Measurements from ENCODE around the gene NCR1. TPM values are rescaled to one million over a fixed set of nuclear protein-coding genes. Genes with fewer than 3 reads are reported as not detected.

The NCR1 gene
- total and polyA plus RNA-seq, 10 of the 15 experiments (the other 5 are each of a cell fraction or from before 2014, with no cell fraction given), result 0.06 to 6.9 (median 0.13) TPM; not detected in 7

- no peak for ATAC-seq
- H3K4me2 ChIP-seq (ENCODE audit: control insufficient read depth, insufficient read depth), result no peak within 1 kb of the TSS
These were observed 41.4 kb downstream of the NCR1 start, which contains the start of gene NLRP7 for GRCh38 chr19:54947381-54947780. Gene NLRP7 (minus strand): TSS chr19:54947530.

More at GRCh38 chr19:54947381-54947780, 41.4 kb downstream of the NCR1 start, which contains the start of gene NLRP7:
- Histone ChIP-seq H3K9ac (ENCODE audit: control insufficient read depth, insufficient read depth, low read length) (no peak within 1 kb of the TSS), H3K79me2 (ENCODE audit: control insufficient read depth, insufficient read depth, low read length) (no peaks in the 10 kb centered on the region), H3K4me3 (no peak within 1 kb of the TSS), H4K20me1 (ENCODE audit: control insufficient read depth, insufficient read depth) (no peaks in the 10 kb centered on the region), H3K27ac (ENCODE audit: control insufficient read depth, insufficient read depth) (no peak within 1 kb of the TSS), H3K4me1 (ENCODE audit: control insufficient read depth, insufficient read depth, low read length) (peaks cover 26% of the 10 kb centered on the region), H3K9me3 (replicated peaks; ENCODE audit: control insufficient read depth, insufficient read depth, low read length) (no peaks in the 10 kb centered on the region; the same call in 2 of the 3 replicates), H3K36me3 (ENCODE audit: control insufficient read depth in 2 of 2, insufficient read depth in 2 of 2, low read length in 1 of 2) (no peaks in the 10 kb centered on the region), H3K27me3 (replicated peaks in 1 of 2; ENCODE audit: control insufficient read depth in 2 of 2, insufficient read depth in 2 of 2, low read length in 1 of 2) (no peaks in the 10 kb centered on the region), H2AFZ (ENCODE audit: control insufficient read depth, low read depth, low read length) (no peak within 1 kb of the TSS)
- no peak for FAIRE-seq
- ChIA-PET POLR2A (no interaction called here), SMC1A (ENCODE audit: uncharacterized antibody, unreplicated experiment) (no interaction called here), RAD21 (ENCODE audit: unreplicated experiment) (no interaction called here), CTCF (no interaction called here)
- in situ Hi-C loops (cut with MboI) (no loop called here), intact Hi-C loops (cut with micrococcal nuclease; ENCODE audit: unreplicated experiment) (no loop called here)
- no peak for DNase-seq (ENCODE audit: low read depth, low spot score)
- TF ChIP-seq CEBPZ (IDR thresholded peaks at IDR 0.05; ENCODE audit: low read depth, low read length) (no peak), IRF5 (IDR thresholded peaks at IDR 0.05; ENCODE audit: borderline replicate concordance) (no peak), NFYA (IDR thresholded peaks at IDR 0.05; ENCODE audit: borderline replicate concordance, low read depth, low read length) (no peak), EZH2 (IDR thresholded peaks at IDR 0.05; ENCODE audit: borderline replicate concordance, control insufficient read depth, low read depth, low read length) (no peak), SMC3 (IDR thresholded peaks at IDR 0.05; ENCODE audit: borderline replicate concordance, low read length) (no peak), IRF3 (IDR thresholded peaks at IDR 0.05) (no peak), JUND (IDR thresholded peaks at IDR 0.05; ENCODE audit: low read depth, low read length) (no peak), BCL11A (IDR thresholded peaks at IDR 0.05; ENCODE audit: low read depth, low read length) (no peak), ZZZ3 (IDR thresholded peaks at IDR 0.05; ENCODE audit: control insufficient read depth, insufficient read length, low read depth) (no peak), POU2F2 (IDR thresholded peaks at IDR 0.05; ENCODE audit: borderline replicate concordance, low read depth, low read length) (no peak), NFXL1 (IDR thresholded peaks at IDR 0.05; ENCODE audit: borderline replicate concordance) (no peak), SKIL (IDR thresholded peaks at IDR 0.05; ENCODE audit: low read depth, poor library complexity, severe bottlenecking) (no peak), MLLT1 (IDR thresholded peaks at IDR 0.05) (no peak), SIX5 (IDR thresholded peaks at IDR 0.05; ENCODE audit: low read depth, low read length, severe bottlenecking) (no peak)
- BruUV-seq (replicated peaks), result no TSS peak
- 74% methylated on average over 8 of the region's 8 CpGs for WGBS (ENCODE audit: insufficient coverage, insufficient replicate concordance, low lambda C conversion rate, missing lambda C conversion rate)
